ENCODE measurements around the gene ZBTB16.

The ZBTB16 gene

GRCh38 chr11:114185436-114185835 is 125.9 kb downstream of the ZBTB16 start:
- DNase-seq (ENCODE audit: low spot score), result no peak

GRCh38 chr11:114187173-114187572 is 127.7 kb downstream of the ZBTB16 start:
- no peak for DNase-seq (ENCODE audit: low spot score)

GRCh38 chr11:114188851-114189570 is 129.5 kb downstream of the ZBTB16 start:
- no peak for DNase-seq (ENCODE audit: low spot score)

- DNase-seq (ENCODE audit: low spot score), result no peak
Measured at GRCh38 chr11:114190630-114191029, 131.1 kb downstream of the ZBTB16 start.

- DNase-seq (ENCODE audit: low spot score), result no peak
Measured at GRCh38 chr11:114191893-114192292, 132.4 kb downstream of the ZBTB16 start.

GRCh38 chr11:114192841-114193389 is 133.4 kb downstream of the ZBTB16 start:
- DNase-seq (ENCODE audit: low spot score), result no peak

GRCh38 chr11:114193730-114194679 is 134.5 kb downstream of the ZBTB16 start:
- DNase-seq (ENCODE audit: low spot score), result no peak

- DNase-seq (ENCODE audit: low spot score), result no peak
Measured at GRCh38 chr11:114194702-114195101, 135.2 kb downstream of the ZBTB16 start.

- DNase-seq (ENCODE audit: low spot score), result no peak
Measured at GRCh38 chr11:114195151-114195550, 135.6 kb downstream of the ZBTB16 start.

- peak; percentile 24 for DNase-seq (ENCODE audit: low spot score)
Measured at GRCh38 chr11:114195981-114196731, 136.6 kb downstream of the ZBTB16 start.

GRCh38 chr11:114196997-114197703 is 137.6 kb downstream of the ZBTB16 start:
- no peak for DNase-seq (ENCODE audit: low spot score)

- no peak for DNase-seq (ENCODE audit: low spot score)
Measured at GRCh38 chr11:114197799-114198500, 138.4 kb downstream of the ZBTB16 start.

- no peak for DNase-seq (ENCODE audit: low spot score)
Measured at GRCh38 chr11:114199051-114199450, 139.5 kb downstream of the ZBTB16 start.

GRCh38 chr11:114200351-114201133 is 141.0 kb downstream of the ZBTB16 start:
- DNase-seq (ENCODE audit: low spot score), result no peak

GRCh38 chr11:114201219-114201618 is 141.7 kb downstream of the ZBTB16 start:
- DNase-seq (ENCODE audit: low spot score), result no peak

GRCh38 chr11:114202011-114202609 is 142.6 kb downstream of the ZBTB16 start:
- no peak for DNase-seq (ENCODE audit: low spot score)

GRCh38 chr11:114207096-114207495 is 147.6 kb downstream of the ZBTB16 start:
- no peak for DNase-seq (ENCODE audit: low spot score)

- DNase-seq (ENCODE audit: low spot score), result peak; percentile 52
Measured at GRCh38 chr11:114208377-114208776, 148.9 kb downstream of the ZBTB16 start.

GRCh38 chr11:114209343-114209742 is 149.8 kb downstream of the ZBTB16 start:
- no peak for DNase-seq (ENCODE audit: low spot score)

GRCh38 chr11:114209904-114210303 is 150.4 kb downstream of the ZBTB16 start:
- DNase-seq (ENCODE audit: low spot score), result no peak
